B cell (primary cell): Measurements from ENCODE around the gene ZNF311. TPM values are rescaled to one million over a fixed set of nuclear protein-coding genes. Genes with fewer than 3 reads are reported as not detected.
"Not testable (repeated sequence)": the region's sequence is repeated elsewhere in the genome, so short reads cannot be mapped to it uniquely, and the experiment has no call there.

Experiments
- ATAC-seq: fragments of 200-7000 bp; cut with Tn5 transposase; one replicate; pipeline ENCODE4 v1.10.0; 2021; ENCODE audit warnings: low read depth, mild to moderate bottlenecking, moderate number of reproducible peaks, moderate library complexity
- CTCF ChIA-PET: fragments of 350-600 bp; sonication (Branson Sonifier 250); formaldehyde crosslinking; loops from one replicate; lab custom pipeline; 2021; ENCODE audit warnings: antibody characterized with exemption, inconsistent platforms; lab: Charles Lee
- POLR2A ChIA-PET: fragments of 350-600 bp; sonication (Branson Sonifier 250); formaldehyde crosslinking; loops from one replicate; lab custom pipeline; 2021; ENCODE audit warnings: antibody characterized with exemption; lab: Charles Lee
- DNase-seq: peaks from one replicate; pipeline ENCODE4 v3.0.0; 2013
- H2AFZ ChIP-seq: 2 replicates; pipeline ENCODE4 v1.6.1; 2012; ENCODE audit warnings: mild to moderate bottlenecking, low read depth, low read length; ENCODE audit not compliant: insufficient read depth, poor library complexity, severe bottlenecking
- H3K27ac ChIP-seq, 2 donors: 1 replicate in 1 of 2; 2 replicates in 1 of 2; pipeline ENCODE4 v1.5.1; 2012 to 2013; ENCODE audit warnings: low read length in 2 of 2, mild to moderate bottlenecking in 2 of 2, moderate library complexity in 1 of 2
- H3K27me3 ChIP-seq, 4 experiments: fragments of 200-600 bp in 1 of 4; sonication (generic) in 1 of 4; replicated peaks in 1 of 4; 1 replicate in 2 of 4; 2 replicates in 2 of 4; pipeline versions ENCODE4 v1.6.1 to v1.7.0; 2013 to 2016; ENCODE audit warnings: low read length in 3 of 4, mild to moderate bottlenecking in 2 of 4, mixed read lengths in 1 of 4, moderate library complexity in 1 of 4; ENCODE audit not compliant: insufficient read depth in 4 of 4, control insufficient read depth in 3 of 4; ENCODE audit errors: control extremely low read depth in 1 of 4
- H3K36me3 ChIP-seq, 2 experiments: replicated peaks in 1 of 2; 1 replicate in 1 of 2; 2 replicates in 1 of 2; pipeline versions ENCODE4 v1.6.1 to v1.7.1; 2013; ENCODE audit warnings: low read length in 1 of 2; ENCODE audit not compliant: insufficient read depth in 2 of 2, control insufficient read depth in 1 of 2; ENCODE audit errors: control extremely low read depth in 1 of 2, extremely low read depth in 1 of 2
- H3K4me1 ChIP-seq, 2 donors: fragments of 200-600 bp in 1 of 2; sonication (generic) in 1 of 2; 1 replicate in 1 of 2; 2 replicates in 1 of 2; pipeline versions ENCODE4 v1.5.1 to v1.6.1; 2013 to 2017; ENCODE audit warnings: low read length in 2 of 2; ENCODE audit not compliant: control insufficient read depth in 2 of 2, insufficient read depth in 2 of 2
- H3K4me2 ChIP-seq: replicated peaks from 2 replicates; pipeline ENCODE3; 2012; ENCODE audit warnings: mild to moderate bottlenecking, low read depth, low read length; ENCODE audit not compliant: poor library complexity, severe bottlenecking
- H3K4me3 ChIP-seq, 5 experiments: fragments of 200-600 bp in 1 of 5; sonication (generic) in 1 of 5; 1 replicate in 3 of 5; 2 replicates in 2 of 5; pipeline versions ENCODE4 v1.5.1 to v1.7.0; 2011 to 2016; ENCODE audit warnings: low read length in 4 of 5, mild to moderate bottlenecking in 4 of 5, low read depth in 2 of 5, control low read depth in 1 of 5, moderate library complexity in 1 of 5; ENCODE audit not compliant: insufficient read depth in 1 of 5; ENCODE audit errors: control extremely low read depth in 1 of 5, extremely low read depth in 1 of 5
- H3K79me2 ChIP-seq: fragments of 200-600 bp; sonication (generic); one replicate; pipeline ENCODE4 v1.6.0; 2016; ENCODE audit warnings: low read length; ENCODE audit not compliant: control insufficient read depth, insufficient read depth
- H3K9ac ChIP-seq: fragments of 200-600 bp; sonication (generic); 2 replicates; pipeline ENCODE4 v1.6.1; 2017; ENCODE audit warnings: mild to moderate bottlenecking, low read length, moderate library complexity
- H3K9me3 ChIP-seq, 3 donors: one replicate each; pipeline versions ENCODE4 v1.6.1 to v1.7.1; 2013; ENCODE audit warnings: low read length in 2 of 3; ENCODE audit not compliant: control insufficient read depth in 2 of 3, insufficient read depth in 1 of 3; ENCODE audit errors: control extremely low read depth in 1 of 3
- H4K20me1 ChIP-seq: 2 replicates; pipeline ENCODE4 v1.6.0; 2012; ENCODE audit warnings: mild to moderate bottlenecking, low read length; ENCODE audit not compliant: insufficient read depth, control insufficient read depth, poor library complexity, severe bottlenecking
- H3K27ac Mint-ChIP-seq: one replicate; pipeline ENCODE4 v1.8.0; 2021; ENCODE audit warnings: mixed read lengths
- H3K27me3 Mint-ChIP-seq: one replicate; pipeline ENCODE4 v1.8.0; 2021; ENCODE audit warnings: mixed read lengths
- H3K4me1 Mint-ChIP-seq: one replicate; pipeline ENCODE4 v1.8.0; 2021; ENCODE audit warnings: mixed read lengths
- H3K4me3 Mint-ChIP-seq: one replicate; pipeline ENCODE4 v1.8.0; 2021; ENCODE audit warnings: mixed read lengths
- H3K9me3 Mint-ChIP-seq: one replicate; pipeline ENCODE4 v1.8.0; 2022; ENCODE audit warnings: mixed read lengths; ENCODE audit not compliant: insufficient read depth
- CTCF ChIP-seq: fragments of 200-600 bp; IDR thresholded peaks from one replicate; pipeline ENCODE4 v1.8.0; 2022; ENCODE audit warnings: antibody characterized with exemption, mild to moderate bottlenecking
- EZH2 ChIP-seq: IDR thresholded peaks from 2 replicates; pipeline ENCODE4 v1.6.1; 2012; ENCODE audit warnings: borderline replicate concordance, low read depth, mild to moderate bottlenecking, moderate library complexity, low read length; ENCODE audit not compliant: insufficient read depth, poor library complexity, severe bottlenecking
- WGBS: methylation state at CpG from one replicate; pipeline ENCODE4 v1.1.5; 2013; ENCODE audit warnings: missing lambda C conversion rate; ENCODE audit not compliant: insufficient coverage; 5-methylcytosine and 5-hydroxymethylcytosine counted together
- intact Hi-C: fragments of 100-400 bp; cut with micrococcal nuclease; formaldehyde crosslinking; loops from one replicate; pipeline ENCODE4 v1.10.0; 2022
- polyA plus RNA-seq: library from polyadenylated mRNA; depleted of rRNA; stranded (reverse); fragments of >200 nt; gene quantifications from 2 replicates; pipeline ENCODE4 v1.2.3, GENCODE V29; 2012
- total RNA-seq, 2 donors: library from RNA; stranded (reverse); fragments of 120-200 nt in 1 of 2; gene quantifications; 1 replicate in 1 of 2; 2 replicates in 1 of 2; pipeline versions ENCODE4 v1.2.3 to v1.2.4, GENCODE V29; 2013 to 2022

The ZNF311 gene
- total and polyA plus RNA-seq, 2 donors (not counting 1 experiment from before 2014, with no cell fraction given) = 0.17 TPM; not detected in 1

GRCh38 chr6:28974505-28974904 is 30.6 kb downstream of the ZNF311 start:
- ATAC-seq (no peak), DNase-seq (no peak)
- CTCF ChIA-PET = no interaction called here
- no peaks in the 10 kb centered on the region for H4K20me1 ChIP-seq
- peaks cover 22% of the 10 kb centered on the region for H3K27me3 Mint-ChIP-seq
- no peak overlapping the region for H3K9ac ChIP-seq
- TF ChIP-seq EZH2 (no peak), CTCF (no peak)
- H3K4me2 ChIP-seq = no peak overlapping the region
- no peak overlapping the region for H2AFZ ChIP-seq
- H3K4me3 Mint-ChIP-seq = no peak overlapping the region
- peaks cover 0 to 16% (median 2%) of the 10 kb centered on the region in 4 experiments for H3K27me3 ChIP-seq
- H3K79me2 ChIP-seq = no peaks in the 10 kb centered on the region
- H3K9me3 ChIP-seq = peaks cover 0 to 13% (median 1%) of the 10 kb centered on the region in 3 donors
- H3K4me1 Mint-ChIP-seq = peaks cover 17% of the 10 kb centered on the region
- H3K4me3 ChIP-seq = no peak overlapping the region
- H3K27ac Mint-ChIP-seq = no peak overlapping the region
- WGBS = 100% methylated on average over 1 of the region's 1 CpG
- POLR2A ChIA-PET = no interaction called here
- intact Hi-C loops = no loop called here
- peaks cover 14% of the 10 kb centered on the region in 2 donors for H3K4me1 ChIP-seq
- no peaks in the 10 kb centered on the region for H3K9me3 Mint-ChIP-seq
- H3K36me3 ChIP-seq = no peaks in the 10 kb centered on the region
- no peak overlapping the region for H3K27ac ChIP-seq

GRCh38 chr6:28970056-28970455 is 35.1 kb downstream of the ZNF311 start:
- H3K27me3 ChIP-seq, POLR2A ChIA-PET, DNase-seq, H3K4me3 Mint-ChIP-seq, H3K36me3 ChIP-seq, H3K4me2 ChIP-seq, H3K9ac ChIP-seq, H3K4me3 ChIP-seq, H3K79me2 ChIP-seq, H3K27ac Mint-ChIP-seq, CTCF ChIA-PET, H2AFZ ChIP-seq, ATAC-seq, intact Hi-C loops, H4K20me1 ChIP-seq, H3K4me1 ChIP-seq, H3K27ac ChIP-seq, H3K4me1 Mint-ChIP-seq: not testable (repeated sequence)
- peaks cover 0 to 21% (median 0%) of the 10 kb centered on the region in 3 donors for H3K9me3 ChIP-seq
- peaks cover 26% of the 10 kb centered on the region for H3K27me3 Mint-ChIP-seq
- peaks cover 15% of the 10 kb centered on the region for H3K9me3 Mint-ChIP-seq
- 96% methylated on average over 21 of the region's 21 CpGs for WGBS
